Right lobe of liver (tissue), 6 donors: ENCODE results near the gene FGGY. TPM values are rescaled to one million over a fixed set of nuclear protein-coding genes. Genes with fewer than 3 reads are reported as not detected.
"Not testable (repeated sequence)": the region's sequence is repeated elsewhere in the genome, so short reads cannot be mapped to it uniquely, and the experiment has no call there.

ENCODE experiments used
- ATAC-seq, 4 donors: fragments of 200-7000 bp; cut with Tn5 transposase; one replicate each; pipeline ENCODE4 v1.9.1; 2020; ENCODE audit warnings: mild to moderate bottlenecking in 4 of 4, moderate library complexity in 4 of 4
- DNase-seq, 3 donors: peaks; one replicate each; pipeline ENCODE4 v3.0.0-alpha.2; 2020
- H3K27ac ChIP-seq, 3 donors: fragments of 200-600 bp; one replicate each; pipeline ENCODE4 v1.8.0; 2022
- H3K27me3 ChIP-seq, 2 donors: fragments of 200-600 bp; one replicate each; pipeline ENCODE4 v1.8.0; 2022
- H3K36me3 ChIP-seq, 4 donors: fragments of 200-600 bp; sonication (generic) in 1 of 4; one replicate each; pipeline versions ENCODE4 v1.5.1 to v1.8.0; 2017 to 2022; ENCODE audit warnings: control low read depth in 1 of 4
- H3K4me1 ChIP-seq, 4 donors: fragments of 200-600 bp; sonication (generic) in 1 of 4; one replicate each; pipeline versions ENCODE4 v1.5.1 to v1.8.0; 2017 to 2022; ENCODE audit warnings: control low read depth in 1 of 4
- H3K4me3 ChIP-seq, 3 donors: fragments of 200-600 bp; one replicate each; pipeline ENCODE4 v1.8.0; 2022
- H3K9me3 ChIP-seq, 4 donors: fragments of 200-600 bp; sonication (generic) in 1 of 4; one replicate each; pipeline versions ENCODE4 v1.5.1 to v1.8.0; 2017 to 2022; ENCODE audit warnings: control low read depth in 1 of 4
- POLR2A ChIP-seq: fragments of 450-650 bp; IDR thresholded peaks from one replicate; pipeline ENCODE4 v1.6.1; 2017; ENCODE audit warnings: antibody characterized with exemption, mild to moderate bottlenecking
- WGBS: methylation state at CpG from one replicate; pipeline ENCODE4 v1.1.6; 2018; ENCODE audit warnings: low coverage, low lambda C conversion rate; ENCODE audit not compliant: insufficient coverage; ENCODE audit errors: missing lambda C conversion rate; 5-methylcytosine and 5-hydroxymethylcytosine counted together
- intact Hi-C, 2 donors: fragments of 100-400 bp; cut with DNase I; formaldehyde crosslinking; loops; one replicate each; pipeline versions ENCODE4 v1.11.2 to v1.14.1; 2022
- total RNA-seq, 6 experiments: library from RNA; depleted of rRNA in 2 of 6; stranded (reverse); fragments of >200 nt in 2 of 6; fragmentation: NEBNext Ultra II Directional in 3 of 6; extraction: Animal tissue kit (Norgen Biotek cat#: 25700) in 3 of 6; gene quantifications; one replicate each; pipeline versions ENCODE4 v1.1.0 to v1.2.4, GENCODE V29; 2016 to 2023
- TF ChIP-seq, protein P1 (sequence below), 4 donors: fragments of 200-600 bp in 3 of 4; fragments of 450-650 bp in 1 of 4; IDR thresholded peaks; one replicate each; pipeline versions ENCODE4 v1.5.1 to v1.8.0; 2016 to 2022; ENCODE audit warnings: antibody characterized with exemption in 4 of 4, mild to moderate bottlenecking in 2 of 4
- donor health status: DM: no; HTN: yes; CAD: no.
- donor health status: DM: no; HTN: no; CAD: no.
- donor health status: DM: no; HTN: no; CAD: no.
- donor health status: DM: no; HTN: yes; CAD: no.
- donor health status: DM: no; HTN: yes; CAD: no.

Gene FGGY
- total RNA-seq, 6 experiments from 2014 or later, result 45.5 to 84.2 (median 58.7) TPM

DNA sequence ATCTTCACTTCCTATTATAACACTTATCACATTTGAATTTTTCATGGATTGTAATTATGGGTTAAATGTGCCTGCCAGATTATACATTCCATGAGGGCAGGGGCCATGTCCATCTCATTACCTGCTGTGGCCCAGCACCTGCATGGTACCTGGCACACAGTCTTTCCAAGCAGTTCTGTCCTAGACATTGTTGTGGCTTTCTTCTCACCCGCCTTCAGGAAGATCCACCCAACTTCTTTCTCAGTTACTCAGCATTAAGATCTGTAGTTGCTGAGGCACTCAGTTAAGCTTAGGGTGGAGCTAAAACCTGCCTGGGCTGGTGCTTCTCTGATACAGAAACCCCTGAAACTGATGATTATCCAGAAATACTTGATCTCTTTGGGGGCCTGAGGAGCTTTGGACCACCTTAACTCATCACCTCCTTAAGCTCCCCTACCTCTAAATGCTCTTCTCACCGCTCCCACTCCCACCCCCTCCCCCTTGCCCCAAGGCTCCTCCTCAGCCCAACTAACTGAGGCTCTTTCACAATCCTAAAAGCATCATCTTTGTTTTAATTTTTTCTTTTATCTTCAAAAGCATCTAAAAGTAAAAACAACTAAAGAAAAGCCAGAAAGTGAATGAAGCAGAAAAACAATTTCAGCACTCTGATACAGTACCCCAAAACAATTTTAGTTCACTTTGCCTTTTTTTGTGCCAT, 190.6 kb downstream of the FGGY start:
- intact Hi-C loops, result no loop called here
- TF ChIP-seq POLR2A, result no peak
- TF ChIP-seq, protein P1, sequence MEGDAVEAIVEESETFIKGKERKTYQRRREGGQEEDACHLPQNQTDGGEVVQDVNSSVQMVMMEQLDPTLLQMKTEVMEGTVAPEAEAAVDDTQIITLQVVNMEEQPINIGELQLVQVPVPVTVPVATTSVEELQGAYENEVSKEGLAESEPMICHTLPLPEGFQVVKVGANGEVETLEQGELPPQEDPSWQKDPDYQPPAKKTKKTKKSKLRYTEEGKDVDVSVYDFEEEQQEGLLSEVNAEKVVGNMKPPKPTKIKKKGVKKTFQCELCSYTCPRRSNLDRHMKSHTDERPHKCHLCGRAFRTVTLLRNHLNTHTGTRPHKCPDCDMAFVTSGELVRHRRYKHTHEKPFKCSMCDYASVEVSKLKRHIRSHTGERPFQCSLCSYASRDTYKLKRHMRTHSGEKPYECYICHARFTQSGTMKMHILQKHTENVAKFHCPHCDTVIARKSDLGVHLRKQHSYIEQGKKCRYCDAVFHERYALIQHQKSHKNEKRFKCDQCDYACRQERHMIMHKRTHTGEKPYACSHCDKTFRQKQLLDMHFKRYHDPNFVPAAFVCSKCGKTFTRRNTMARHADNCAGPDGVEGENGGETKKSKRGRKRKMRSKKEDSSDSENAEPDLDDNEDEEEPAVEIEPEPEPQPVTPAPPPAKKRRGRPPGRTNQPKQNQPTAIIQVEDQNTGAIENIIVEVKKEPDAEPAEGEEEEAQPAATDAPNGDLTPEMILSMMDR (IDR thresholded peaks at IDR 0.05), result no peak
- 69% methylated on average over 2 of the region's 2 CpGs for WGBS
- ATAC-seq (no peak), DNase-seq (no peak)
- Histone ChIP-seq H3K9me3 (no peaks in the 10 kb centered on the region), H3K4me1 (no peaks in the 10 kb centered on the region), H3K4me3 (no peak overlapping the region), H3K36me3 (no peaks in the 10 kb centered on the region), H3K27ac (no peak overlapping the region), H3K27me3 (no peaks in the 10 kb centered on the region)

DNA sequence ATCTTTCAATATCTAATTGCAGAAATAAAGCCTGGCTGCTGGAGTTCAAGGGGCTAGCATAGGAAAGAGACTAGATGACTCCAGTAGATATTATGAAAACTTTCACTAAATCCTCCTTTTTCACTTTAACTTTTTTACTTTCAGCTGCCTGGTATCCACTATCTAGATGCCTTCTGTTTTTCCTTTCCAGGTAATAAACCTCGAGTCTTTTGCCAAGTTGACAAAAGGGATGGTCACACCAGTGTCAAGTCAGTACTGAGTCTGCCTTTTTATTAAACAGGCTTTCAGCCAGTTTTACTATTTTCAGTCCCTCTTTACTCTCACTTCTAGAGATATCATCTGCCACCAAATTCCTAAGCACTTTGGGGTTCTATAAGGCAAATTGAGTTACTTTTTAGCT, 195.6 kb downstream of the FGGY start:
- no peak for ATAC-seq
- Histone ChIP-seq H3K36me3 (no peaks in the 10 kb centered on the region), H3K4me1 (no peaks in the 10 kb centered on the region), H3K27me3 (no peaks in the 10 kb centered on the region), H3K4me3 (no peak overlapping the region), H3K9me3 (no peaks in the 10 kb centered on the region), H3K27ac (no peak overlapping the region)
- DNase-seq, result no peak
- 44% methylated on average over 1 of the region's 1 CpG for WGBS
- intact Hi-C loops, result no loop called here
- no peak for TF ChIP-seq POLR2A
- TF ChIP-seq, protein P1 (IDR thresholded peaks at IDR 0.05), result no peak

DNA sequence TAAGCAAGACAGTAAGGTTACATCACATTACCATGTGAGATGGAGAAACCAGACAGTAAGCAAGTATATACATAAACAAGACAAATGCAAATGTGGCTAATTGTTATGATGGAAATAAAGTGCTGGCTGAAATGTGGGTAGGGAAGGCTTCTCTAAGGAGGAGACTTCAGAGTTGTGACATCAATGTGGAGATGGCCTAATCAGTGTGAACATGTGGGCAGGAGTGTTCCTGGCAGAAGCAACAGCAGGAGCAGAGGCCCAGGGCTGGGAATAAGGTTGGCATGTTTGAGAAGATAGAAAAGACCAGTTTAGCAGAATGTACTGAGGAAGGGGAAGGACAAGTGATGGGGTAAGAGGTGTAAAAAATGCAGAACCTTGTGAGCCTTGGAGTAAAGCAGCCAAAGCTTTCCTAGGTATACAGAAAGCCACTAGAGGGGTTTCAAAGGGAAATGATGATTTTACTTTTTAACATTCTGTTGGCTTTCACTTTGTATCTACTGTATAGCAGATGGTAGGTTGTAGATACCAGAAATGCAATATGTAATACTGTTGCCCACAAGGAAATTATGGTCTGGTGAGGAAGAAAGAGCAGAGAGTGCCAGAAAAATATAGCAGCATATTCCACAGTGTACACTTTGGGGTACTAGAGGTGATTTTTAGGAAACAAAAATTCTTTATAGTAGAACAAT, 197.4 kb downstream of the FGGY start:
- H3K27me3 ChIP-seq, result no peaks in the 10 kb centered on the region
- H3K27ac ChIP-seq, result no peak overlapping the region
- no peaks in the 10 kb centered on the region for H3K9me3 ChIP-seq
- peaks cover 0 to 7% (median 2%) of the 10 kb centered on the region in 4 donors for H3K4me1 ChIP-seq
- no peaks in the 10 kb centered on the region for H3K36me3 ChIP-seq
- no peak for DNase-seq
- intact Hi-C loops, result no loop called here
- TF ChIP-seq, protein P1 (IDR thresholded peaks at IDR 0.05), result no peak
- TF ChIP-seq POLR2A, result no peak
- ATAC-seq, result peak; percentile 71 to 81 (median 72)
- H3K4me3 ChIP-seq, result no peak overlapping the region

DNA sequence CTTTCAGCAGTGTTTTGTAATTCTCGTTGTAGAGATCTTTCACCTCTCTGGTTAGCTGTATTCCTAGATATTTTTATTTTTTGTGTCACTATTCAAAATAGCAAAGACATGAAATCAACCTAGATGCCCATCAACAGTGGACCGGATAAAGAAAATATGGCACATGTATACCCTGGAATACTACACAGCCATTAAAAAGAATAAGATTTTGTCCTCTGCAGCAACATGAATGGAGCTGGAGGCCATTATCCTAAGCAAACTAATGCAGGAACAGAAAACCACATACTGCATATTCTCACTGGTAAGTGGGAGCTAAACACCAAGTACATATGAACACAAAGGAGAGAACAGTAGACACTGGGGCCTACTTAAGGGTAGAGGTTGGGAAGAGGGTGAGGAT, 199.3 kb downstream of the FGGY start:
- H3K36me3 ChIP-seq, intact Hi-C loops, H3K27ac ChIP-seq, DNase-seq, H3K27me3 ChIP-seq, H3K9me3 ChIP-seq, ATAC-seq, H3K4me3 ChIP-seq: not testable (repeated sequence)
- H3K4me1 ChIP-seq, result peaks cover 0 to 21% (median 11%) of the 10 kb centered on the region in 4 donors
- 100% methylated on average over 2 of the region's 2 CpGs for WGBS

DNA sequence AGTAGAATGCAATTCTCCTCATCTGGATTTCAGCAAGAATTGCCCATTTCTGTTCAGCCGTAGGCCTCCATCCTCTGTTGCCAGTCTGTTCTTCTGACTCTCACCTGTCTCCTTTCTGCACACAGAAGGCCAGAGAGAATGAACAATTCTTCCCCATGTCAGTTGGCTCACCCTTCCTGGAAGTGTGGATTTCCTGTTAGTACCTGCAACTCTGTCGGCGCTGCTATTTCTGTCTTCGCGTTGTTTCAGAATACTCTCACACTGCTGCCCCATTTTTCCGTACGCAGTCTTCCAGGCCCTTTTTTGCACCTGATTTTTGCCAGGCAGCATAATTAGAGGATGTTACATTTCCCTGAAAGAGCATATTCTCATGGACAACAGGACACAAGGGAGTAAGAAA, 200.7 kb downstream of the FGGY start:
- intact Hi-C loops, result no loop called here
- peaks cover 0 to 21% (median 11%) of the 10 kb centered on the region in 4 donors for H3K4me1 ChIP-seq
- ATAC-seq, result no peak
- WGBS, result 98% methylated on average over 7 of the region's 7 CpGs
- H3K27ac ChIP-seq, result no peak overlapping the region
- H3K4me3 ChIP-seq, result no peak overlapping the region
- H3K9me3 ChIP-seq, result no peaks in the 10 kb centered on the region
- no peaks in the 10 kb centered on the region for H3K36me3 ChIP-seq
- no peak for TF ChIP-seq POLR2A
- TF ChIP-seq, protein P1 (IDR thresholded peaks at IDR 0.05), result no peak
- DNase-seq, result no peak
- H3K27me3 ChIP-seq, result no peaks in the 10 kb centered on the region
